ENCODE results near the gene ACOT9. TPM values are rescaled to one million over a fixed set of nuclear protein-coding genes. Genes with fewer than 3 reads are reported as not detected.

The ACOT9 gene
- total RNA-seq, 1 experiment from 2014 or later, result 47.0 TPM

GRCh38 chrX:23666282-23666681, 76.8 kb downstream of the ACOT9 start:
- Histone ChIP-seq H4K20me1 (ENCODE audit: insufficient read depth) (no peaks in the 10 kb centered on the region), H3F3A (ENCODE audit: insufficient read depth, low read depth) (peaks cover 11% of the 10 kb centered on the region; the same call in 1 of the 2 replicates), H3K27ac (no peak overlapping the region), H3K9me2 (ENCODE audit: insufficient read depth) (no peaks in the 10 kb centered on the region), H3K4me2 (no peak overlapping the region), H3K9me3 (ENCODE audit: insufficient read depth, low read depth) (no peaks in the 10 kb centered on the region), H2AFZ (no peak overlapping the region), H3K4me3 (no peak overlapping the region), H3K79me2 (ENCODE audit: low read depth) (peaks cover 19% of the 10 kb centered on the region), H3K4me1 (replicated peaks; ENCODE audit: insufficient read depth) (peaks cover 12% of the 10 kb centered on the region; the same call in 1 of the 2 replicates), H3K27me3 (ENCODE audit: insufficient read depth, low read depth) (no peaks in the 10 kb centered on the region), H3K36me3 (ENCODE audit: low read depth) (no peaks in the 10 kb centered on the region)
- POLR2A ChIA-PET (ENCODE audit: unreplicated experiment), result no interaction called here
- CTCF ChIA-PET, result interaction anchor here (0.6 kb wide), 1 partner anchor 121 kb away, joined by 12 read pairs; no protein-coding TSS in a partner anchor
- intact Hi-C loops (cut with micrococcal nuclease; ENCODE audit: unreplicated experiment), result loop anchor here (5.0 kb wide), 1 partner anchor 486 kb away; no protein-coding TSS in a partner anchor
- DNase-seq, result no peak
- TF ChIP-seq CTCF (conservative IDR thresholded peaks at IDR 0.05) (no peak), EZH2 (IDR thresholded peaks at IDR 0.05; ENCODE audit: low read depth) (no peak)
- no TSS peak for BruUV-seq (replicated peaks)

- Histone ChIP-seq H2AFZ (no peak overlapping the region), H3K4me1 (replicated peaks; ENCODE audit: insufficient read depth) (peaks cover 12% of the 10 kb centered on the region; the same call in 1 of the 2 replicates), H3F3A (ENCODE audit: insufficient read depth, low read depth) (peaks cover 11% of the 10 kb centered on the region; the same call in 1 of the 2 replicates), H3K9me3 (ENCODE audit: insufficient read depth, low read depth) (no peaks in the 10 kb centered on the region), H3K9me2 (ENCODE audit: insufficient read depth) (no peaks in the 10 kb centered on the region), H3K4me2 (no peak overlapping the region), H4K20me1 (ENCODE audit: insufficient read depth) (no peaks in the 10 kb centered on the region), H3K36me3 (ENCODE audit: low read depth) (no peaks in the 10 kb centered on the region), H3K79me2 (ENCODE audit: low read depth) (peaks cover 17% of the 10 kb centered on the region), H3K27me3 (ENCODE audit: insufficient read depth, low read depth) (no peaks in the 10 kb centered on the region), H3K27ac (no peak overlapping the region), H3K4me3 (no peak overlapping the region)
- ChIA-PET POLR2A (ENCODE audit: unreplicated experiment) (no interaction called here), CTCF (no interaction called here)
- DNase-seq, result no peak
- no peak for TF ChIP-seq EZH2 (IDR thresholded peaks at IDR 0.05; ENCODE audit: low read depth)
- no peak for TF ChIP-seq CTCF (conservative IDR thresholded peaks at IDR 0.05)
- intact Hi-C loops (cut with micrococcal nuclease; ENCODE audit: unreplicated experiment), result no loop called here
- BruUV-seq (replicated peaks), result no TSS peak
These were observed 78.6 kb downstream of the ACOT9 start for GRCh38 chrX:23664496-23664895.

GRCh38 chrX:23662853-23663252, 80.2 kb downstream of the ACOT9 start:
- no peak for TF ChIP-seq EZH2 (IDR thresholded peaks at IDR 0.05; ENCODE audit: low read depth)
- TF ChIP-seq CTCF (conservative IDR thresholded peaks at IDR 0.05), result no peak
- no TSS peak for BruUV-seq (replicated peaks)
- no peaks in the 10 kb centered on the region for H3K27me3 ChIP-seq (ENCODE audit: insufficient read depth, low read depth)
- H3K4me2 ChIP-seq, result no peak overlapping the region
- peaks cover under 1% of the 10 kb centered on the region; the same call in 1 of the 2 replicates for H3K79me2 ChIP-seq (ENCODE audit: low read depth)
- peaks cover 8% of the 10 kb centered on the region; the same call in 1 of the 2 replicates for H3F3A ChIP-seq (ENCODE audit: insufficient read depth, low read depth)
- peaks cover 6% of the 10 kb centered on the region; the same call in 1 of the 2 replicates for H3K4me1 ChIP-seq (replicated peaks; ENCODE audit: insufficient read depth)
- POLR2A ChIA-PET (ENCODE audit: unreplicated experiment), result no interaction called here
- intact Hi-C loops (cut with micrococcal nuclease; ENCODE audit: unreplicated experiment), result no loop called here
- no peaks in the 10 kb centered on the region for H3K36me3 ChIP-seq (ENCODE audit: low read depth)
- H4K20me1 ChIP-seq (ENCODE audit: insufficient read depth), result no peaks in the 10 kb centered on the region
- H2AFZ ChIP-seq, result no peak overlapping the region
- no peak for DNase-seq
- CTCF ChIA-PET, result no interaction called here
- H3K27ac ChIP-seq, result no peak overlapping the region
- H3K4me3 ChIP-seq, result no peak overlapping the region
- no peaks in the 10 kb centered on the region for H3K9me2 ChIP-seq (ENCODE audit: insufficient read depth)
- no peaks in the 10 kb centered on the region for H3K9me3 ChIP-seq (ENCODE audit: insufficient read depth, low read depth)
